Chondrocyte (in vitro differentiated cells): ENCODE results near the gene MAML2. TPM values are rescaled to one million over a fixed set of nuclear protein-coding genes. Genes with fewer than 3 reads are reported as not detected.

ENCODE experiments used
- DNase-seq: peaks from one replicate; pipeline ENCODE4 v3.0.0; 2021; ENCODE audit warnings: mixed read lengths, low spot score
- H3K27ac Mint-ChIP-seq: one replicate; pipeline ENCODE4 v1.8.0; 2021; ENCODE audit warnings: mild to moderate bottlenecking, moderate library complexity, mixed read lengths; ENCODE audit not compliant: unreplicated experiment
- H3K27me3 Mint-ChIP-seq: 2 replicates; pipeline ENCODE4 v1.8.0; 2021; ENCODE audit warnings: low read depth, mixed read lengths
- H3K36me3 Mint-ChIP-seq: 2 replicates; pipeline ENCODE4 v1.8.0; 2021; ENCODE audit warnings: low read depth, mixed read lengths
- H3K4me1 Mint-ChIP-seq: 2 replicates; pipeline ENCODE4 v1.8.0; 2021; ENCODE audit warnings: low read depth, mild to moderate bottlenecking, mixed read lengths
- H3K4me3 Mint-ChIP-seq: one replicate; pipeline ENCODE4 v1.8.0; 2021; ENCODE audit warnings: mild to moderate bottlenecking, moderate library complexity, mixed read lengths; ENCODE audit not compliant: unreplicated experiment
- H3K9me3 Mint-ChIP-seq: 2 replicates; pipeline ENCODE4 v1.8.0; 2021; ENCODE audit warnings: low read depth, mixed read lengths
- total RNA-seq: library from RNA; stranded (reverse); gene quantifications from 3 replicates; pipeline ENCODE4 v1.2.1, GENCODE V29; 2021
- TF ChIP-seq, protein P1 (sequence below): fragments of 200-600 bp; sonication (generic); IDR thresholded peaks from 2 replicates; pipeline ENCODE4 v1.5.0; 2021; ENCODE audit warnings: antibody characterized with exemption, mild to moderate bottlenecking, moderate library complexity

MAML2 gene
- total RNA-seq, 1 donor from 2014 or later = 19.0 TPM

DNA sequence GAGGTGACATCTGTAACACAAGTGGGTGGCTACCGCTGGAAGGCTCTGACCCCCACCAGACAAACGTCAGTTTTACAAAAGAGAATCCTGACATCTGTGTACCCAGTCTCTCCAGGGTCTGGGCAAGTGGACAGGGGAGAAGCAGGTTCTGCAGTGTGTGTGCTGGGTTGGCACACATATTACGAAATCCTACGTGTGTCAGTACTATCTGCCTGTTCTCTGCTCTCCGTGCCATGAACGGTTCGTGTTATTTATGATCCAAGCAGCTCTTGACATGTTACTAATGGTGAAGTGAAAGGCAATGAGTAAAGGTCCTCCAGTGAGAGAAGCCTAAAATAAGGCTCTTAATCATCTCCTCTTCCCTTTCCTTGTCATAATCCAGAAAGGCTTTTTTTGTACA lies 217.6 kb downstream of the MAML2 start:
- no peaks in the 10 kb centered on the region for H3K27me3 Mint-ChIP-seq

DNA sequence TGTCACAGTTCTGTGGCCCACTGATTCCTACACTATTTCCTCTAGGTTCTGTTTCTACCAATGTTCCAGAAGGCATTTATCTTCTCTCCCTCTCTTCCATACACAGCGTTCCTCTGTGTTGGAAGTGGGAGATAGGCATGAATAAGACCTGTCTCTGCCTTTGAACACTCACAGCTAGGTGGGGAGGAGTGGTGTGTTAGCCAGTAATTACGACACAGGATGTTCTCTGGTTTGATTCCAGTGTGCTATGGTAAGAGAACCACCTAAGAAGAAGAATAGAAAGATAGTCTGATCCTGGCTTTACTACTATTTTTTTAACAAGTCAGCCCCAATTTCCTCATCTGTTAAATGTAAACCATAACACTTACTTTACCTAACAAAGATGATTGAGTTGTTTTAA lies 218.8 kb downstream of the MAML2 start:
- no peaks in the 10 kb centered on the region for H3K9me3 Mint-ChIP-seq
- no peak overlapping the region for H3K27ac Mint-ChIP-seq
- no peaks in the 10 kb centered on the region for H3K27me3 Mint-ChIP-seq
- no peak for DNase-seq
- no peak overlapping the region for H3K4me3 Mint-ChIP-seq
- no peaks in the 10 kb centered on the region for H3K36me3 Mint-ChIP-seq
- TF ChIP-seq, protein P1, sequence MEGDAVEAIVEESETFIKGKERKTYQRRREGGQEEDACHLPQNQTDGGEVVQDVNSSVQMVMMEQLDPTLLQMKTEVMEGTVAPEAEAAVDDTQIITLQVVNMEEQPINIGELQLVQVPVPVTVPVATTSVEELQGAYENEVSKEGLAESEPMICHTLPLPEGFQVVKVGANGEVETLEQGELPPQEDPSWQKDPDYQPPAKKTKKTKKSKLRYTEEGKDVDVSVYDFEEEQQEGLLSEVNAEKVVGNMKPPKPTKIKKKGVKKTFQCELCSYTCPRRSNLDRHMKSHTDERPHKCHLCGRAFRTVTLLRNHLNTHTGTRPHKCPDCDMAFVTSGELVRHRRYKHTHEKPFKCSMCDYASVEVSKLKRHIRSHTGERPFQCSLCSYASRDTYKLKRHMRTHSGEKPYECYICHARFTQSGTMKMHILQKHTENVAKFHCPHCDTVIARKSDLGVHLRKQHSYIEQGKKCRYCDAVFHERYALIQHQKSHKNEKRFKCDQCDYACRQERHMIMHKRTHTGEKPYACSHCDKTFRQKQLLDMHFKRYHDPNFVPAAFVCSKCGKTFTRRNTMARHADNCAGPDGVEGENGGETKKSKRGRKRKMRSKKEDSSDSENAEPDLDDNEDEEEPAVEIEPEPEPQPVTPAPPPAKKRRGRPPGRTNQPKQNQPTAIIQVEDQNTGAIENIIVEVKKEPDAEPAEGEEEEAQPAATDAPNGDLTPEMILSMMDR = no peak
- H3K4me1 Mint-ChIP-seq = peaks cover 17% of the 10 kb centered on the region

More for the DNA sequence above, 217.6 kb downstream of the MAML2 start:
- no peak for DNase-seq
- no peaks in the 10 kb centered on the region for H3K9me3 Mint-ChIP-seq
- H3K27ac Mint-ChIP-seq = no peak overlapping the region
- H3K4me3 Mint-ChIP-seq = no peak overlapping the region
- TF ChIP-seq, protein P1 = no peak
- peaks cover 24% of the 10 kb centered on the region for H3K4me1 Mint-ChIP-seq
- H3K36me3 Mint-ChIP-seq = no peaks in the 10 kb centered on the region

DNA sequence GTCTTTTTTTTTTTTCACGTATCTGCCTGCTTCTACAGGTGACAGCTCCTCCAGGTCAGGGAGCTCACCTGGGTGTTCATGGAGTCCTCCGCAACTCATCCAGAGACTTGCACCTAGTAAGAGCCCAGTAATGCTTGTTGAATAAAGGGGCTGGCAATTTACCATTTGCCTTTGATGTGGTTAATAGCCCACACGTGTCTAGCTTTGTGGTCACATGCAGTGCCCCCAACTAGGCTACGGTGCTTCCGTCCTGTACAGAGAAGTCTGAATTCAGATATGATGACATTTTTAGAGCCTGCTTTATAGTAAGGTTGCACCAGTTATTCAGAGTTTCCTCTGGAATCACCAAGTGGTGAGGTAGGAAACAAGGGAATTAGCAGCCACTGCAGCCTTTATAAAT lies 219.7 kb downstream of the MAML2 start:
- TF ChIP-seq, protein P1 = no peak
- Mint-ChIP-seq H3K27ac (no peak overlapping the region), H3K4me3 (no peak overlapping the region), H3K27me3 (no peaks in the 10 kb centered on the region), H3K36me3 (no peaks in the 10 kb centered on the region), H3K9me3 (no peaks in the 10 kb centered on the region), H3K4me1 (peaks cover 17% of the 10 kb centered on the region)
- DNase-seq = no peak

DNA sequence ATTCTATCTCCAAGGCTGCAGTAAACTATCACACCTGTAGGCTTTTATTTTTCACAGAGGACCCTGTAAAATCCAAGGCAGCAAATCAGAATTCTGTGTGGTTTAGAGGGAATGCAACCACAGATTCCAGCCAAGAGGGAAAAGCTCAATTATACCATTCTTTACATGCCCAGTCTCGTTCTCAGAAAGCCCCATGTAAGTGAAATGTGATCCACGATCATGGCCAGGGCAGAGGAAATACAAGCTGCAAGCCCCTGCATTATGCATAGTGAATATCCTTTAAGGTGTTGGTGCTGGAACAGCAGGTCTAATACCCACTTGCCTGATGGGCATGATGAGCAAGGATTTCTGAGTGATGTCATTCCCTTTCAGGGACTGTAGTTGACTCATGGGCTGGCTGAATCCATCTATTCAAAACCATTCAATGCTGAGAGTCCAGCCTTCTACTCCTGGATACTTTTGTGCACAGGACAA lies 220.4 kb downstream of the MAML2 start:
- Mint-ChIP-seq H3K9me3 (no peaks in the 10 kb centered on the region), H3K36me3 (no peaks in the 10 kb centered on the region), H3K27me3 (no peaks in the 10 kb centered on the region), H3K4me3 (no peak overlapping the region), H3K4me1 (peaks cover 17% of the 10 kb centered on the region), H3K27ac (peak overlapping the region; percentile 37)
- TF ChIP-seq, protein P1 = peak; percentile 49
- DNase-seq = no peak

DNA sequence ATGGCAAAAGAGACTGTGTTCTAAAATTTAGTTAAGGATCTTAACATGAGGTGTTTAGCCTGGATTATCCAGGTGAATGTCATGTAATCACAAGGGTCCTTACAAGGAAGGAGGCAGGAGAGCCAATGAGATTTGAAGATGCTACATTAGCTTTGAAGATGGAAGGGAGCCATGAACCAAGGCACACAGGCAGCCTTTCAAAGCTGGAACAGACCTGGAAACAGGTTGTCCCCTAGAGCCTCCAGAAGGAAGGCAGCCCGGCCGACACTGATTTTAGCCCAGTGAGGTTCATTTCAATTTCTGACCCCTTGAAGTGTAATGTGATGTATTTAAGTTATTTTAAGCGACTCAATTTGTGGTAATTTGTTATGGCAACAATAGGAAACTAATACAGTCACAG lies 223.8 kb downstream of the MAML2 start:
- no peak overlapping the region for H3K27ac Mint-ChIP-seq
- no peaks in the 10 kb centered on the region for H3K9me3 Mint-ChIP-seq
- no peaks in the 10 kb centered on the region for H3K27me3 Mint-ChIP-seq
- TF ChIP-seq, protein P1 = no peak
- no peak for DNase-seq
- no peak overlapping the region for H3K4me3 Mint-ChIP-seq
- peaks cover 24% of the 10 kb centered on the region for H3K4me1 Mint-ChIP-seq
- H3K36me3 Mint-ChIP-seq = peaks cover 5% of the 10 kb centered on the region
